Measurements from ENCODE around the gene ELOVL6.

GRCh38 chr4:110188113-110188512 lies 10.3 kb downstream of the ELOVL6 start:
- TF ChIP-seq EP300 (conservative IDR thresholded peaks at IDR 0.05; ENCODE audit: poor library complexity, severe bottlenecking) = no peak
- no peak for TF ChIP-seq TAF1 (IDR thresholded peaks at IDR 0.05; ENCODE audit: low read depth)
- TF ChIP-seq CTCF (IDR thresholded peaks at IDR 0.05; ENCODE audit: poor library complexity, severe bottlenecking) = no peak
- no peak for TF ChIP-seq EZH2 (IDR thresholded peaks at IDR 0.05; ENCODE audit: borderline replicate concordance, insufficient read depth, low read length, poor library complexity, severe bottlenecking)
